ENCODE measurements around the gene MCCC2. TPM values are rescaled to one million over a fixed set of nuclear protein-coding genes. Genes with fewer than 3 reads are reported as not detected.
"Not testable (repeated sequence)": the region's sequence is repeated elsewhere in the genome, so short reads cannot be mapped to it uniquely, and the experiment has no call there.

The MCCC2 gene
- total RNA-seq, 1 donor from 2014 or later, result 19.8 TPM

GRCh38 chr5:71573591-71573990, 13.5 kb upstream of the MCCC2 start:
- no peak overlapping the region for H3K9ac ChIP-seq (ENCODE audit: low read depth in 1 of 3, low read length in 3 of 3)
- peaks cover 0 to 3% (median 2%) of the 10 kb centered on the region in 3 donors for H3K36me3 ChIP-seq (ENCODE audit: control insufficient read depth in 3 of 3, insufficient read depth in 3 of 3, low read length in 3 of 3)
- H3K27ac ChIP-seq (ENCODE audit: low read depth, low read length), result no peak overlapping the region

GRCh38 chr5:71575588-71575987, 11.6 kb upstream of the MCCC2 start:
- not testable (repeated sequence) for H3K4me1 ChIP-seq (ENCODE audit: control insufficient read depth in 3 of 3, insufficient read depth in 3 of 3, low read length in 3 of 3); H3K4me3 ChIP-seq (ENCODE audit: low read length in 3 of 3); H3K9ac ChIP-seq (ENCODE audit: low read depth in 1 of 3, low read length in 3 of 3); H3K36me3 ChIP-seq (ENCODE audit: control insufficient read depth in 3 of 3, insufficient read depth in 3 of 3, low read length in 3 of 3); H3K27ac ChIP-seq (ENCODE audit: low read depth, low read length); H3K9me3 ChIP-seq (ENCODE audit: control insufficient read depth in 3 of 3, low read length in 3 of 3); H3K27me3 ChIP-seq (ENCODE audit: control insufficient read depth in 3 of 3, insufficient read depth in 3 of 3, low read length in 3 of 3)

More at GRCh38 chr5:71573591-71573990, 13.5 kb upstream of the MCCC2 start:
- Histone ChIP-seq H3K27me3 (ENCODE audit: control insufficient read depth in 3 of 3, insufficient read depth in 3 of 3, low read length in 3 of 3) (no peaks in the 10 kb centered on the region), H3K4me1 (ENCODE audit: control insufficient read depth in 3 of 3, insufficient read depth in 3 of 3, low read length in 3 of 3) (no peaks in the 10 kb centered on the region), H3K4me3 (ENCODE audit: low read length in 3 of 3) (no peak overlapping the region), H3K9me3 (ENCODE audit: control insufficient read depth in 3 of 3, low read length in 3 of 3) (no peaks in the 10 kb centered on the region)

- Histone ChIP-seq H3K27me3 (ENCODE audit: control insufficient read depth in 3 of 3, insufficient read depth in 3 of 3, low read length in 3 of 3) (no peaks in the 10 kb centered on the region), H3K9ac (ENCODE audit: low read depth in 1 of 3, low read length in 3 of 3) (no peak overlapping the region), H3K27ac (ENCODE audit: low read depth, low read length) (no peak overlapping the region), H3K9me3 (ENCODE audit: control insufficient read depth in 3 of 3, low read length in 3 of 3) (no peaks in the 10 kb centered on the region), H3K4me1 (ENCODE audit: control insufficient read depth in 3 of 3, insufficient read depth in 3 of 3, low read length in 3 of 3) (no peaks in the 10 kb centered on the region), H3K36me3 (ENCODE audit: control insufficient read depth in 3 of 3, insufficient read depth in 3 of 3, low read length in 3 of 3) (peaks cover 0 to 3% (median 2%) of the 10 kb centered on the region in 3 donors), H3K4me3 (ENCODE audit: low read length in 3 of 3) (no peak overlapping the region)
Measured at GRCh38 chr5:71576241-71576640, 10.9 kb upstream of the MCCC2 start.

DNA sequence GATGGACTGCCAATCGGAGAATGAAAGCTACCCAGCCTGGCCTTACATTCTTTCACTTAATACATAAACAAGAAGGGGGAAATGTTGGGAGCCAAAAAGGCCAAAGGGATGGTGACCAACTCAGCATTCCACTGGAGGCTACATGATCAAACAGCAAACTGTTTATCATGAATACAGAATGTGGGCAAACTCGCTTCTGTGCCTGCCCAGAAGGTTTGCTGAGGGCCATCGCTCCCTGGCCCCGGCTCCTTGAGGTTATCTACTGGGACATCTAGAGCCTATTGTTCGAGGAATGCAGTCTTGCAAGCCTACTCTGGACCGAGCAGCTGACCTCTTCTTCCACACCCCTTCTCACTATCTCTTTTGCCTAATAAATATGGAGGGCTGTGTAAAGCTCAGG, 9.3 kb upstream of the MCCC2 start:
- H3K4me1 ChIP-seq (ENCODE audit: control insufficient read depth in 3 of 3, insufficient read depth in 3 of 3, low read length in 3 of 3); H3K9me3 ChIP-seq (ENCODE audit: control insufficient read depth in 3 of 3, low read length in 3 of 3); H3K27ac ChIP-seq (ENCODE audit: low read depth, low read length); H3K36me3 ChIP-seq (ENCODE audit: control insufficient read depth in 3 of 3, insufficient read depth in 3 of 3, low read length in 3 of 3); H3K4me3 ChIP-seq (ENCODE audit: low read length in 3 of 3); H3K27me3 ChIP-seq (ENCODE audit: control insufficient read depth in 3 of 3, insufficient read depth in 3 of 3, low read length in 3 of 3); H3K9ac ChIP-seq (ENCODE audit: low read depth in 1 of 3, low read length in 3 of 3): not testable (repeated sequence)

GRCh38 chr5:71582945-71583584, 4.1 kb upstream of the MCCC2 start:
- no peak overlapping the region for H3K9ac ChIP-seq (ENCODE audit: low read depth in 1 of 3, low read length in 3 of 3)
- no peak overlapping the region for H3K27ac ChIP-seq (ENCODE audit: low read depth, low read length)
- no peaks in the 10 kb centered on the region for H3K27me3 ChIP-seq (ENCODE audit: control insufficient read depth in 3 of 3, insufficient read depth in 3 of 3, low read length in 3 of 3)
- no peak overlapping the region for H3K4me3 ChIP-seq (ENCODE audit: low read length in 3 of 3)
- peaks cover 0 to 3% (median 0%) of the 10 kb centered on the region in 3 donors for H3K36me3 ChIP-seq (ENCODE audit: control insufficient read depth in 3 of 3, insufficient read depth in 3 of 3, low read length in 3 of 3)
- no peaks in the 10 kb centered on the region for H3K9me3 ChIP-seq (ENCODE audit: control insufficient read depth in 3 of 3, low read length in 3 of 3)
- H3K4me1 ChIP-seq (ENCODE audit: control insufficient read depth in 3 of 3, insufficient read depth in 3 of 3, low read length in 3 of 3), result peaks cover 4 to 9% (median 6%) of the 10 kb centered on the region in 3 donors

- peaks cover 9 to 15% (median 12%) of the 10 kb centered on the region in 3 donors for H3K4me1 ChIP-seq (ENCODE audit: control insufficient read depth in 3 of 3, insufficient read depth in 3 of 3, low read length in 3 of 3)
- no peaks in the 10 kb centered on the region for H3K36me3 ChIP-seq (ENCODE audit: control insufficient read depth in 3 of 3, insufficient read depth in 3 of 3, low read length in 3 of 3)
- no peaks in the 10 kb centered on the region for H3K9me3 ChIP-seq (ENCODE audit: control insufficient read depth in 3 of 3, low read length in 3 of 3)
- peak overlapping the region; percentile 82 to 92 (median 91) for H3K9ac ChIP-seq (ENCODE audit: low read depth in 1 of 3, low read length in 3 of 3)
- peak overlapping the region; percentile 83 to 91 (median 84) for H3K4me3 ChIP-seq (ENCODE audit: low read length in 3 of 3)
- no peaks in the 10 kb centered on the region for H3K27me3 ChIP-seq (ENCODE audit: control insufficient read depth in 3 of 3, insufficient read depth in 3 of 3, low read length in 3 of 3)
- peak overlapping the region; percentile 81 for H3K27ac ChIP-seq (ENCODE audit: low read depth, low read length)
Measured at GRCh38 chr5:71586052-71586940, 844 bp upstream of the MCCC2 start.

DNA sequence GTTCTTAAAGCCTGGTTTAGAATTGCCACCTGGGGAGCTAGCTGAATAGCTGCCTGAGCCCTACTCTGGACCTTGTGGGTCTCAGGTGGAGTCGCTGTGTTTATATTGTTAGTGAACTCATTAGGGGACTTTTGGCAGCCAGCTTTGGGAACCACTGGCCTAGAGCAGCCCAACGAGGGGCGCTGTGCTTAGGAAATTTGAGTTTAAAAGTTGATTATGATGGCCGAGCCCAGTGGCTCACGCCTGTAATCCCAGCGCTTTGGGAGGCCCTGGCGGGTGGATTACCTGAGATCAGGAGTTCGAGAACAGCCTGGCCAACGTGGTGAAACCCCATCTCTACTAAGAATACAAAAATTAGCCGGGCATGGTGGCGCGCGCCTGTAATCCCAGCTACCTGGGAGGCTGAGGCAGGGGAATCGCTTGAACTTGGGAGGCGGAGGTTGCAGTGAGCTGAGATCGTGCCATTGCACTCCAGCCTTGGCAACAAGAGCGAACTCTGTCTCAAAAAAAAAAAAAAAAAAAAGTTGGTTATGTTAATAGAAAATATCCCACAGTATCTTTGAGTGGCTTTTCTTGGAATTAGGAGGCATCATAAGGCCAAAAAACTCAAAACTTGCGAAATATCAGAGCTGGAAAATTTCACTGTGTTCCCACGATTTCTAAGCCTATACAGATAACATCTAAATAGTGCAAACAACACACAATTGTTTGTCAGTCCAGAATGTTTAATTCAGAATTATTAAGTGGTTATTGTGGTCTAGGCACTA, 809 bp downstream of the MCCC2 start:
- H3K9ac ChIP-seq (ENCODE audit: low read depth in 1 of 3, low read length in 3 of 3), result peak overlapping the region; percentile 82 to 92 (median 91)
- peak overlapping the region; percentile 81 for H3K27ac ChIP-seq (ENCODE audit: low read depth, low read length)
- peaks cover 9 to 15% (median 12%) of the 10 kb centered on the region in 3 donors for H3K4me1 ChIP-seq (ENCODE audit: control insufficient read depth in 3 of 3, insufficient read depth in 3 of 3, low read length in 3 of 3)
- no peaks in the 10 kb centered on the region for H3K9me3 ChIP-seq (ENCODE audit: control insufficient read depth in 3 of 3, low read length in 3 of 3)
- H3K4me3 ChIP-seq (ENCODE audit: low read length in 3 of 3), result peak overlapping the region; percentile 83 to 91 (median 84)
- H3K36me3 ChIP-seq (ENCODE audit: control insufficient read depth in 3 of 3, insufficient read depth in 3 of 3, low read length in 3 of 3), result no peaks in the 10 kb centered on the region
- no peaks in the 10 kb centered on the region for H3K27me3 ChIP-seq (ENCODE audit: control insufficient read depth in 3 of 3, insufficient read depth in 3 of 3, low read length in 3 of 3)

DNA sequence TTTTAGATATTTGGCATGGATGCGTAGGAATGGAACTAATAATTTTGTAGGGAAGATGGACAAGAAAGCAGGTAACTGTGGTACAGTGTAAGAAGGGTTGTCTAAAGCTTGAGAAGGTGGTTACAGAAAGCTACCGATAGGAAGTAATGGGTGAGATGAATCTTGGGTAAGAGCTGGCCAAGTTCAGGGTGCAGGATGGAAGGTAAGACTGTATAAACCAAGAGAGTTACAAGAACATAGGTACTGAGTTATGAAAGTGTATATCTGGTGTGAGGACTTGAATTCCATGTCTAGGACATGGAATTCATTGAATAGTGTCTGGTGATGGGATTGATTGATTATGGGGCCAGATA, 1.4 kb downstream of the MCCC2 start:
- no peak overlapping the region for H3K27ac ChIP-seq (ENCODE audit: low read depth, low read length)
- H3K4me1 ChIP-seq (ENCODE audit: control insufficient read depth in 3 of 3, insufficient read depth in 3 of 3, low read length in 3 of 3), result peaks cover 9 to 15% (median 12%) of the 10 kb centered on the region in 3 donors
- H3K4me3 ChIP-seq (ENCODE audit: low read length in 3 of 3), result peak overlapping the region in 1 of 3 donors; percentile 8
- H3K9ac ChIP-seq (ENCODE audit: low read depth in 1 of 3, low read length in 3 of 3), result no peak overlapping the region
- no peaks in the 10 kb centered on the region for H3K36me3 ChIP-seq (ENCODE audit: control insufficient read depth in 3 of 3, insufficient read depth in 3 of 3, low read length in 3 of 3)
- no peaks in the 10 kb centered on the region for H3K9me3 ChIP-seq (ENCODE audit: control insufficient read depth in 3 of 3, low read length in 3 of 3)
- no peaks in the 10 kb centered on the region for H3K27me3 ChIP-seq (ENCODE audit: control insufficient read depth in 3 of 3, insufficient read depth in 3 of 3, low read length in 3 of 3)

DNA sequence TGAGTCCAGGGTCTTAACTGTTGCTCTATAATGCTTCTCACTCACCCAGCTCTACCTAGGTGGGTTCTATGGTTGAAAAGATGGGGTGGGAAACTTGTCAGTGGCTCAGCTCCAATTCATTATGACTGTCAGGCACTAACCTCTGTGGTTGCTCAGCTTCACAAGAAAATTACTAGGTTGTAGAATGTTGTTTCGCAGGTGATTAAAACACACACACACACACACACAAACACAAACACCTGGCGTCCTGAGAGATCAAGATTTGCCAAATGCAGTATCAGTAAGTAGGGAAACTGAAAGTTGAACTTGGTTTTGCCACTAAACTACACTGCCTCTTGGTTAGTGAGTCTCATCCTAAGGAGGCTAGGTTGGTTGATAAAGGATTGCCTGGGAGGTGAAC, 2.8 kb downstream of the MCCC2 start:
- H3K27me3 ChIP-seq (ENCODE audit: control insufficient read depth in 3 of 3, insufficient read depth in 3 of 3, low read length in 3 of 3), result no peaks in the 10 kb centered on the region
- H3K27ac ChIP-seq (ENCODE audit: low read depth, low read length), result no peak overlapping the region
- no peaks in the 10 kb centered on the region for H3K36me3 ChIP-seq (ENCODE audit: control insufficient read depth in 3 of 3, insufficient read depth in 3 of 3, low read length in 3 of 3)
- no peaks in the 10 kb centered on the region for H3K9me3 ChIP-seq (ENCODE audit: control insufficient read depth in 3 of 3, low read length in 3 of 3)
- H3K9ac ChIP-seq (ENCODE audit: low read depth in 1 of 3, low read length in 3 of 3), result no peak overlapping the region
- H3K4me1 ChIP-seq (ENCODE audit: control insufficient read depth in 3 of 3, insufficient read depth in 3 of 3, low read length in 3 of 3), result peaks cover 9 to 15% (median 12%) of the 10 kb centered on the region in 3 donors
- H3K4me3 ChIP-seq (ENCODE audit: low read length in 3 of 3), result no peak overlapping the region

Data from skeletal muscle tissue (tissue), 4 donors.